ENCODE data around the gene CALML6. TPM values are rescaled to one million over a fixed set of nuclear protein-coding genes. Genes with fewer than 3 reads are reported as not detected.

The CALML6 gene
- total and polyA plus RNA-seq, 2 experiments from 2014 or later, result 0.87 TPM; not detected in 1

- H3K36me3 Mint-ChIP-seq (ENCODE audit: low read depth), result no peaks in the 10 kb centered on the region; the same call in 2 of the 3 replicates
- TF ChIP-seq POLR2AphosphoS5 (IDR thresholded peaks at IDR 0.05; ENCODE audit: low read depth), result no peak
- TF ChIP-seq CTCF (conservative IDR thresholded peaks at IDR 0.05; ENCODE audit: low read depth in 2 of 2), result no peak
- no peak for TF ChIP-seq CREB1 (CRISPR knock-in tag; IDR thresholded peaks at IDR 0.05; ENCODE audit: low read depth)
- TF ChIP-seq REST (IDR thresholded peaks at IDR 0.05; ENCODE audit: unreplicated experiment), result no peak
- TF ChIP-seq JUNB (IDR thresholded peaks at IDR 0.05; ENCODE audit: unreplicated experiment), result no peak
- no peak for TF ChIP-seq EZH2 (IDR thresholded peaks at IDR 0.05; ENCODE audit: low read depth, unreplicated experiment)
- no peak for TF ChIP-seq ZNF462 (CRISPR knock-in tag; IDR thresholded peaks at IDR 0.05)
- H3K27me3 Mint-ChIP-seq (ENCODE audit: insufficient read depth, low read depth, poor library complexity), result peaks cover 10% of the 10 kb centered on the region
- ATAC-seq (no peak), DNase-seq (ENCODE audit: low spot score) (no peak)
- H3K9me3 Mint-ChIP-seq, result no peaks in the 10 kb centered on the region
- H4K20me1 ChIP-seq (replicated peaks; ENCODE audit: insufficient read depth), result no peaks in the 10 kb centered on the region
- H3K4me1 Mint-ChIP-seq, result peaks cover 13% of the 10 kb centered on the region
- no peaks in the 10 kb centered on the region for H3K4me1 ChIP-seq (ENCODE audit: insufficient read depth)
- no peak overlapping the region for H3K27ac Mint-ChIP-seq
- H2AFZ ChIP-seq, result no peak overlapping the region
- no peak overlapping the region for H3K4me3 Mint-ChIP-seq
- H3K79me2 ChIP-seq (replicated peaks; ENCODE audit: insufficient read depth), result no peaks in the 10 kb centered on the region
- H3K36me3 ChIP-seq (ENCODE audit: insufficient read depth), result no peaks in the 10 kb centered on the region
- no peak overlapping the region for H3K4me3 ChIP-seq
- no peaks in the 10 kb centered on the region for H3K27me3 ChIP-seq (ENCODE audit: insufficient read depth)
- H3K9me2 ChIP-seq (ENCODE audit: insufficient read depth), result no peaks in the 10 kb centered on the region
- H3K4me2 ChIP-seq, result no peak overlapping the region
- peaks cover 9% of the 10 kb centered on the region for H3F3A ChIP-seq (replicated peaks; ENCODE audit: low read depth)
- H3K27ac ChIP-seq (ENCODE audit: low read depth), result no peak overlapping the region
These were observed 13.3 kb upstream of the CALML6 start for GRCh38 chr1:1901641-1902294.

Data from GM23338 (cell line).